Kidney (tissue), 14 donors: ENCODE data around the gene ANKS1A. TPM values are rescaled to one million over a fixed set of nuclear protein-coding genes. Genes with fewer than 3 reads are reported as not detected.
A peak's percentile ranks its signal among the peaks of the same experiment; 100 is the strongest.

Experiments used
- DNase-seq, 5 donors: peaks; one replicate each; pipeline ENCODE4 v3.0.0-alpha.2; 2013 to 2020
- FAIRE-seq: peaks from 2 replicates; lab custom pipeline; 2012; peaks lifted over from hg19 to GRCh38; lab: Jason Lieb, UNC
- H3K27ac ChIP-seq, 2 donors: one replicate each; pipeline ENCODE4 v1.7.0; 2013; ENCODE audit warnings: low read depth in 2 of 2, low read length in 2 of 2, inconsistent platforms in 1 of 2
- H3K27me3 ChIP-seq: one replicate; pipeline ENCODE4 v1.7.1; 2013; ENCODE audit warnings: low read length, inconsistent platforms; ENCODE audit not compliant: control insufficient read depth, insufficient read depth
- H3K36me3 ChIP-seq, 3 donors: one replicate each; pipeline versions ENCODE4 v1.7.0 to v1.7.1; 2013; ENCODE audit warnings: low read length in 3 of 3, control low read depth in 1 of 3, inconsistent platforms in 1 of 3; ENCODE audit not compliant: insufficient read depth in 3 of 3, control insufficient read depth in 2 of 3
- H3K4me1 ChIP-seq, 3 donors: one replicate each; pipeline versions ENCODE4 v1.7.0 to v1.7.1; 2013; ENCODE audit warnings: low read length in 3 of 3, inconsistent platforms in 1 of 3, low read depth in 1 of 3; ENCODE audit not compliant: control insufficient read depth in 2 of 3, insufficient read depth in 2 of 3
- H3K4me3 ChIP-seq, 3 donors: one replicate each; pipeline versions ENCODE4 v1.7.0 to v1.8.1; 2013; ENCODE audit warnings: low read length in 3 of 3, control low read depth in 1 of 3, inconsistent platforms in 1 of 3
- H3K9ac ChIP-seq, 3 donors: one replicate each; pipeline versions ENCODE4 v1.7.0 to v1.7.1; 2013; ENCODE audit warnings: low read length in 3 of 3, control low read depth in 1 of 3, inconsistent platforms in 1 of 3
- H3K9me3 ChIP-seq, 3 donors: one replicate each; pipeline versions ENCODE4 v1.7.0 to v1.7.1; 2013; ENCODE audit warnings: low read length in 3 of 3, control low read depth in 1 of 3, inconsistent platforms in 1 of 3; ENCODE audit not compliant: control insufficient read depth in 2 of 3, insufficient read depth in 1 of 3
- CTCF ChIP-seq: IDR thresholded peaks from 3 replicates; pipeline ENCODE4 v1.5.1; 2012; ENCODE audit warnings: mild to moderate bottlenecking, moderate library complexity, borderline replicate concordance; ENCODE audit not compliant: insufficient read depth; ENCODE audit errors: extremely low read depth
- intact Hi-C: fragments of 100-400 bp; cut with DNase I; formaldehyde crosslinking; loops from one replicate; pipeline ENCODE4 v1.11.1; 2022
- polyA plus RNA-seq: library from polyadenylated mRNA; stranded (reverse); fragments of 350-450 nt; fragmentation: Illumina TruSeq; extraction: RNeasy Lipid Tissue Mini Kit (QIAGEN cat#74804); gene quantifications from one replicate; pipeline ENCODE4 v1.2.3, GENCODE V29; 2014; ENCODE audit warnings: low read depth, low replicate concordance; ENCODE audit not compliant: insufficient read depth
- total RNA-seq: library from RNA; stranded (reverse); fragmentation: NEBNext Ultra II Directional; extraction: Animal tissue kit (Norgen Biotek cat#: 25700); gene quantifications from one replicate; pipeline ENCODE4 v1.2.1, GENCODE V29; 2021
- donor health status: control.
- donor health status: control.
- donor health status: control.
- donor health status: control.
- donor health status: control.
- donor health status: DM: yes; HTN: yes; CAD: no.
- donor health status: Normal renal cell carcinoma (clear cell type).

The ANKS1A gene
- total and polyA plus RNA-seq, 2 donors from 2014 or later = 9.4 to 25.9 TPM

- Histone ChIP-seq H3K9me3 (no peaks in the 10 kb centered on the region), H3K9ac (no peak overlapping the region)
- intact Hi-C loops = no loop called here
Measured at GRCh38 chr6:35047265-35048011, 158.4 kb downstream of the ANKS1A start.

GRCh38 chr6:35048031-35048613 lies 159.1 kb downstream of the ANKS1A start:
- H3K9me3 ChIP-seq = no peaks in the 10 kb centered on the region
- peak in 2 of 5 donors; percentile 54 to 68 for DNase-seq
- no peak overlapping the region for H3K9ac ChIP-seq
- FAIRE-seq = no peak
- H3K4me1 ChIP-seq = peaks cover 11 to 34% (median 27%) of the 10 kb centered on the region in 3 donors
- no peak for TF ChIP-seq CTCF
- intact Hi-C loops = no loop called here
- no peaks in the 10 kb centered on the region for H3K36me3 ChIP-seq
- no peaks in the 10 kb centered on the region for H3K27me3 ChIP-seq
- H3K27ac ChIP-seq = peak overlapping the region; percentile 33 to 56
- no peak overlapping the region for H3K4me3 ChIP-seq

More at GRCh38 chr6:35047265-35048011, 158.4 kb downstream of the ANKS1A start:
- DNase-seq (peak in 1 of 5 donors; percentile 37), FAIRE-seq (no peak)
- H3K27ac ChIP-seq = peak overlapping the region; percentile 41 to 56
- H3K4me1 ChIP-seq = peaks cover 11 to 31% (median 27%) of the 10 kb centered on the region in 3 donors
- no peaks in the 10 kb centered on the region for H3K27me3 ChIP-seq
- H3K36me3 ChIP-seq = peaks cover 0 to 5% (median 0%) of the 10 kb centered on the region in 3 donors
- no peak overlapping the region for H3K4me3 ChIP-seq
- TF ChIP-seq CTCF = no peak

GRCh38 chr6:35048631-35049083 lies 159.6 kb downstream of the ANKS1A start:
- H3K9ac ChIP-seq = no peak overlapping the region
- intact Hi-C loops = no loop called here

More at GRCh38 chr6:35048631-35049083, 159.6 kb downstream of the ANKS1A start:
- Histone ChIP-seq H3K27me3 (no peaks in the 10 kb centered on the region), H3K4me3 (no peak overlapping the region), H3K27ac (peak overlapping the region; percentile 33 to 56), H3K9me3 (no peaks in the 10 kb centered on the region), H3K4me1 (peaks cover 11 to 34% (median 27%) of the 10 kb centered on the region in 3 donors), H3K36me3 (peaks cover 0 to 1% (median 0%) of the 10 kb centered on the region in 3 donors)
- FAIRE-seq (no peak), DNase-seq (peak in 4 of 5 donors; percentile 38 to 76 (median 60))
- peak; percentile 17 for TF ChIP-seq CTCF
